Panc1 (cell line): ENCODE data around the gene CST4. TPM values are rescaled to one million over a fixed set of nuclear protein-coding genes. Genes with fewer than 3 reads are reported as not detected.

ENCODE experiments used
- ATAC-seq: fragments of 200-7000 bp; cut with Tn5 transposase; 2 replicates; pipeline ENCODE4 v1.9.1; 2020; ENCODE audit warnings: mild to moderate bottlenecking, moderate library complexity
- BruUV-seq: library from RNA; stranded (reverse); fragments of 400-500 nt; replicated peaks from 2 replicates; lab custom pipeline; 2021; lab: Mats Ljungman, UMichigan
- CTCF ChIA-PET: fragments of 300-600 bp; sonication (Branson Sonifier 250); formaldehyde crosslinking; loops from one replicate; lab custom pipeline; 2022; ENCODE audit warnings: antibody characterized with exemption; lab: Charles Lee
- POLR2A ChIA-PET: fragments of 300-600 bp; sonication (Branson Sonifier 250); formaldehyde crosslinking; loops from one replicate; lab custom pipeline; 2022; ENCODE audit warnings: antibody characterized with exemption; lab: Charles Lee
- DNase-seq: peaks from one replicate; pipeline ENCODE4 v3.0.0-alpha.2; 2010; ENCODE audit warnings: low read depth, low spot score
- H3K27ac ChIP-seq: 2 replicates; pipeline ENCODE4 v1.5.1; 2011; ENCODE audit warnings: mild to moderate bottlenecking, low read length, inconsistent platforms
- H3K27me3 ChIP-seq: fragments of 200-500 bp; sonication (Bioruptor generic); 2 replicates; pipeline ENCODE4 v1.6.0; 2014; ENCODE audit warnings: low read length, inconsistent platforms; ENCODE audit not compliant: control insufficient read depth, insufficient read depth
- H3K36me3 ChIP-seq: fragments of 200-500 bp; sonication (Bioruptor generic); 2 replicates; pipeline ENCODE4 v1.5.1; 2014; ENCODE audit warnings: inconsistent platforms, mild to moderate bottlenecking, low read length, moderate library complexity; ENCODE audit not compliant: control insufficient read depth, insufficient read depth
- H3K4me1 ChIP-seq: 2 replicates; pipeline ENCODE4 v1.5.1; 2011; ENCODE audit warnings: inconsistent platforms, mild to moderate bottlenecking, low read length, moderate library complexity; ENCODE audit not compliant: control insufficient read depth, insufficient read depth
- H3K4me3 ChIP-seq, 2 experiments: 2 replicates each; pipeline ENCODE4 v1.5.1; 2011 to 2012; ENCODE audit warnings: low read depth in 2 of 2, low read length in 2 of 2, mild to moderate bottlenecking in 2 of 2, inconsistent platforms in 1 of 2, moderate library complexity in 1 of 2
- H3K9me3 ChIP-seq: fragments of 200-500 bp; sonication (Bioruptor generic); 2 replicates; pipeline ENCODE4 v1.5.1; 2014; ENCODE audit warnings: low read depth, mild to moderate bottlenecking, inconsistent platforms, low read length, moderate library complexity; ENCODE audit not compliant: control insufficient read depth, insufficient read depth
- CTCF ChIP-seq: fragments of 450-650 bp; IDR thresholded peaks from 2 replicates; pipeline ENCODE4 v1.5.1; 2017; ENCODE audit warnings: mild to moderate bottlenecking
- POLR2AphosphoS5 ChIP-seq: IDR thresholded peaks from 2 replicates; pipeline ENCODE4 v1.6.1; 2012; ENCODE audit warnings: mild to moderate bottlenecking, low read depth, low read length, moderate library complexity
- REST ChIP-seq, 2 experiments: IDR thresholded peaks; 2 replicates each; pipeline ENCODE4 v1.6.1; 2011 to 2012; ENCODE audit warnings: low read depth in 2 of 2, control low read depth in 1 of 2, low read length in 1 of 2, mild to moderate bottlenecking in 1 of 2, moderate library complexity in 1 of 2; ENCODE audit not compliant: insufficient read depth in 1 of 2
- SIN3A ChIP-seq: IDR thresholded peaks from 2 replicates; pipeline ENCODE4 v1.6.1; 2012; ENCODE audit warnings: low read depth, mild to moderate bottlenecking, low read length, moderate library complexity, borderline replicate concordance; ENCODE audit not compliant: insufficient read depth
- TCF7L2 ChIP-seq: IDR thresholded peaks from 2 replicates; pipeline ENCODE4 v1.6.1; 2011; ENCODE audit warnings: mild to moderate bottlenecking, low read depth, low read length, inconsistent platforms
- in situ Hi-C: cut with HindIII; loops from 2 replicates; pipeline ENCODE4 v1.10.0; 2016; ENCODE audit warnings: low sequenced_read_pairs, low pct_unique_long_range_greater_than_20kb
- intact Hi-C: fragments of 100-400 bp; cut with micrococcal nuclease; formaldehyde crosslinking; loops from one replicate; pipeline ENCODE4 v1.10.0; 2022; ENCODE audit not compliant: unreplicated experiment
- total RNA-seq: library from RNA; stranded (reverse); gene quantifications from one replicate; pipeline ENCODE4 v1.2.1, GENCODE V29; 2021; ENCODE audit not compliant: unreplicated experiment

Gene CST4
- total RNA-seq, 1 experiment from 2014 or later, result not detected

DNA sequence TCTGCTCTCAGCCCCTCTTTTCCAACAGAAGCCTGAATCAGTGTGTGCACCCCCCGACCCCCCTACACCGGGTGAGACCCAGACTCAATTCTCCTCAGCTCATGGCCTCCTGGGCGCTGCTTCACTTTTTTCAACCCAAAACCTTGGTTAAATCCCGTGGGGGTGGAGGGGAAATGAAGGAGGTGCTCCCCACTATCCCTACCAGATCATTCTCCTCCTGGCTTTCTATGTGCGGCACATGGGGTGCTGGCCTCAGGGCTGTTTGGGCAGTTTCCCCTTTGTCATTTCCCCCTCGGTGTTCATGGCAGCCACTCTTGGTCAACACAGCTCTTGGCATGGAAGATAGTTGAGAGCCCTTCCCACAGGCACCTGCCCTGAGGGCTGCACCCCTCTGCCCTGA is 4.6 kb downstream of the CST4 start:
- POLR2A ChIA-PET, result no interaction called here
- CTCF ChIA-PET, result interaction anchor here (0.6 kb wide), 1 partner anchor 238 kb away, joined by 4 read pairs; no protein-coding TSS in a partner anchor
- no TSS peak for BruUV-seq
- Histone ChIP-seq H3K27me3 (no peaks in the 10 kb centered on the region), H3K36me3 (no peaks in the 10 kb centered on the region), H3K4me3 (no peak overlapping the region), H3K9me3 (no peaks in the 10 kb centered on the region), H3K4me1 (no peaks in the 10 kb centered on the region), H3K27ac (no peak overlapping the region)
- ATAC-seq, result no peak
- intact Hi-C loops (no loop called here), in situ Hi-C loops (no loop called here)
- no peak for DNase-seq
- TF ChIP-seq REST (IDR thresholded peaks at IDR 0.05; ENCODE audit: insufficient read depth in 1 of 2, low read depth in 2 of 2, low read length in 1 of 2) (no peak), TCF7L2 (no peak), POLR2AphosphoS5 (no peak), SIN3A (no peak), CTCF (no peak)

GRCh38 chr20:23683807-23684206 is 5.0 kb downstream of the CST4 start:
- POLR2A ChIA-PET, result no interaction called here
- in situ Hi-C loops (no loop called here), intact Hi-C loops (no loop called here)
- Histone ChIP-seq H3K4me1 (no peaks in the 10 kb centered on the region), H3K27ac (no peak overlapping the region), H3K27me3 (no peaks in the 10 kb centered on the region), H3K9me3 (no peaks in the 10 kb centered on the region), H3K36me3 (no peaks in the 10 kb centered on the region), H3K4me3 (no peak overlapping the region)
- ATAC-seq (no peak), DNase-seq (no peak)
- CTCF ChIA-PET, result interaction anchor here (0.6 kb wide), 1 partner anchor 237 kb away, joined by 4 read pairs; no protein-coding TSS in a partner anchor
- TF ChIP-seq TCF7L2 (no peak), REST (IDR thresholded peaks at IDR 0.05; ENCODE audit: insufficient read depth in 1 of 2, low read depth in 2 of 2, low read length in 1 of 2) (no peak), SIN3A (no peak), POLR2AphosphoS5 (no peak), CTCF (no peak)
- no TSS peak for BruUV-seq
